HG03135 (cell line): Measurements from ENCODE around the gene RSPO1.
"Not testable (repeated sequence)": the region's sequence is repeated elsewhere in the genome, so short reads cannot be mapped to it uniquely, and the experiment has no call there.

Source experiments
- ATAC-seq: cut with Tn5 transposase; IDR thresholded peaks from one replicate; pipeline ENCODE4 v1.9.1; 2021; ENCODE audit warnings: mild to moderate bottlenecking, moderate library complexity; ENCODE audit not compliant: unreplicated experiment

RSPO1 gene

DNA sequence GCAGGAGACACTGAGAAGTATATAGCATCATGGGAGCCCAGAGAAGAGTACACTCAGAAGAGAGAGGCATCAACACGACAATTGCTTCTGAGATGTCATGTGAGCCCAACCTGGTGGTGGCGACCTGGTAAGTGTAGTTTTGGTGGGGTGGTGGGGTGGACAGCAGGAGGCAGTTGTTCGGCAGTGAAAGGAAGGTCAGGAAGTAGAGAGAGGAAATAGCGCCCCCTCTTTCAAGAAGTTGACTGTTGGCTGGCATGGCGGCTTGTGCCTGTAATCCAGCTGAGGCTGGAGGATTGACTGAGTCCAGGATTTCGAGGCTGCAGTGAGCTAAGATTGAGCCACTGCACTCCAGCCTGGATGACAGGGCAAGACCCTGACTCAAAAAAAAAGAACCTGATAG lies 12.6 kb downstream of the RSPO1 start:
- no peak for ATAC-seq

DNA sequence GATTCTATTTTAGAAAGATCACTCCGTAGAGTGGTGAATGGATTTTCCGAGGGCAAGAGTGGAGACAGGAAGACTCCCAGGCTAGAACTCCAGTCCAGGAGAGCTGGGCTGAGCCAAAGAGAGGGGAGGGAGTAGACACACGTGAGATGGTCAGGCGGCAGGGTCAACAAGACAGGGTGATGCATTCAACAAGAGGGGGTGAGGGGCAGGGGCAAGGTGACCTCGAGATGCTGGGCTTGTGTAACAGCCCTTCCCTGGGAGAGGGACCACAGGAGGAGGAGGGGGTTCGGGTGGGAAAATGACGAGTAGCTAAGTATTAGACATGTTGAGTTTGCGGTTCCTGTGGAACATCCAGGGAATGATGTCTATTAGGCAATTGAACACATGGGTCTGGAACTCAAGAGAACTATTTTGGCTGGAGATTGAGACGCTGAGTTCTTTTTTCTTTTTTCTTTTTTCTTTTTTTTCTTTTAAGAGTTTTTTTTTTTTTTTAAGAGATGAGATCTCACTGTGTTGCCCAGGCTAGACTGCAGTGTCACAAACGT lies 13.3 kb downstream of the RSPO1 start:
- no peak for ATAC-seq

DNA sequence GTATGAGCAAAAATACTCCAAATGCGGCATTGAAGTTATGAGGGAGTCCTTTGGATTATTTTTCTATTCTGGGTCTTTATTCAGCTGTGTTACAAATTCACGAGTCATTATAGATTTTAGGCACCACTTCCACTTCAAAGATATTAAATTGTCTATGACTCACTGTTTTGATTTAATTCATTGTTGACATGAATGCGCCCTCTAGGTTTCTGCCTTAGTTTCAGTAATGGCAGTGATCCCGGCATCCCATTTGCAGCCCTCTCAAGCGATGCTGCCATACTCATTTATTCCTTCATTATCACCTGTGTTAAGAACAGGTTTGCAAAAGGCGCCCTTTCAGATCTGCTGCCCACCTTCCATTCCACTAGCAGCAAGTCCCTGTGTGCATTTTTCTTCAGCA lies 14.0 kb downstream of the RSPO1 start:
- no peak for ATAC-seq

DNA sequence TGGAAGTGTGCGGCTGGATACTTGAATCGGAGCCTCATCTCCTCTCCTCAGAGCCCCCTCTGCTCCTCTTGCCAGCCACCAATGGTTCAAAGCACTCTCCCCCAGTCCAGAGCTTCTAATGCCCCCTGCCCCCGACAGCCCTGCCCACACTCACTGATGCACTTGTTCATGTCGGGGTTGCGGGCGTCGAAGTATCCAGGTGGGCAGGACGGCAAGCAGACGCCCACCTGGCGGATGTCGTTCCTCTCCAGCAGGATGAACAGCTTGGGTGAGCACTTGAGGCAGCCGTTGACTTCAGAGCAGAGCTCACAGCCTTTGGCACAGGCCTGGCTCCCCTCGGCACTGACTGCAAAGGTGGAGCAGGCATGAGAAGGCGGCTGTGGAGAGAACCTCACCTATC lies 18.4 kb downstream of the RSPO1 start:
- no peak for ATAC-seq

DNA sequence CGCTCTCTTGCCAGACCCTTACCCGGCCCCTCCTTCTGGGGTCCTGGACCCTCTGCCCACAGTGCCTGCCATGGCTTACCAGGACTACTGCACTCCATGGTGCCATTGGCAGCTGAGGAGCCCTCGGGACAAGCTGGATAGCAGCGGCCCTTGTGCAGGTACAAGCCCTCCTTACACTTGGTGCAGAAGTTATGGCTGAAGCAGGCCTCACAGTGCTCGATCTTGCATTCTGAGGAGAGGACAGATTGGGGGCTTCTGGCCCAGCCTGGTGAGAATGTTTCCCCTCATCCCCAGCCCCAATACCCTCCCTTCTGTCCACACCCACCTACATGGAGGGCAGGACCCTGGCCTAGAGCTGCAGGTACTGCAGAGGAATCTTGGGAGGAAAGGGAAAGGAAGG lies 20.6 kb downstream of the RSPO1 start:
- ATAC-seq = no peak

DNA sequence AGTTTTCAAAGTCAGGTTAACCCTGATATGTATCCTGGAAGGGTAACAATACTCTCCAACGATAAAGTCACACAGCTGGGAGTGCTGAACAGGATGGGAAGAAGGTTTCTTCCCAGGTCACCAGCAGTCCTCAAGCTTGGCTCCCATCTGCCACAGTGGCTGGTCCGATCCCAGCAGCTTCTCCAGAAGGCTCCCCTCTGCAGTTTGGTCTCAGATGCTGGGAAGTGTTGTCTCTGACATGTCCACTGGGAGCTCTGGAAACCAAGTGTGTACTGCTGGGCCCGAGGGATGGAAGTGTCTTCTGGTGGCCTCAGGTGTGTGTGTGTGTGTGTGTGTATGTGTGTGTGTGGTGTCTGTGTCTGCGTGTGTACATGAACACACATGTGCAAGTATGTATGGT lies 22.5 kb downstream of the RSPO1 start:
- no peak for ATAC-seq

DNA sequence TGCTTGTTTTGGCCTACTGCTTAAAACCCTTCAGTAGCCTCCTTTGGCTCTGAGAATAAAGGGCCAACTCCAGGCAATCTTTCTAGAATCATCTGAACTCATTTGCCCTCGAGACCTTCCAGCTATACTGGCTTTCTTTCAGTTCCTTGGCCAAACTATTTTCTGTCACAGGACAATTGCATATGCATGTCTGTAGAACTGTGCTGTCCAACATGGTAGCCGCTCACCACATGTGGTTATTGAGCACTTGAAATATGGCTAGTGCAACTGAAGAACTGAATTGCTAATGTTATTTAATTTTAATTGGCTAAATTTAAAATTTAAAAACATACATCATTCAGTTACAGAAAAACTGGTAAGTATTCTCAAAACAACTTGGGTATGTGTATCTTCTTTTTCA lies 24.7 kb downstream of the RSPO1 start:
- ATAC-seq = no peak

DNA sequence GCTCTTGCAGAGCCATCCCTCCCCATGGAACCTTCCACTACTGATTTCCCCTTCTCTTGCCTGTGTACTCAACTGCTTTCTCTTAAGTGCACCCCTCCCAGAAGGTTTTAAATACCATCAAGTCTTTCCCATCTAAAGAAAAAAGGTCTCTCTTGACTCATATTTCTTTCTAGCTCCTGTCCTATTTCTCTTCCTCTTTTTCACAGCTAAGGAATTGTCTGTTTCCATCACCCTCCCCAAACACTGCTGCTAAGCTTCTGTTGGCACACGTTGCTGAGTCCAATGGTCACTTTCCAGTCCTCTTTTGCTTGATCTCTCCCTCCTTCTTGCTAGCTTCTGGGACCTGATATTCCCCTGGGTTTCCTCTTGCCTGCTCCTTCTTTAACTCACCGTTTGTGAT lies 25.7 kb downstream of the RSPO1 start:
- no peak for ATAC-seq

DNA sequence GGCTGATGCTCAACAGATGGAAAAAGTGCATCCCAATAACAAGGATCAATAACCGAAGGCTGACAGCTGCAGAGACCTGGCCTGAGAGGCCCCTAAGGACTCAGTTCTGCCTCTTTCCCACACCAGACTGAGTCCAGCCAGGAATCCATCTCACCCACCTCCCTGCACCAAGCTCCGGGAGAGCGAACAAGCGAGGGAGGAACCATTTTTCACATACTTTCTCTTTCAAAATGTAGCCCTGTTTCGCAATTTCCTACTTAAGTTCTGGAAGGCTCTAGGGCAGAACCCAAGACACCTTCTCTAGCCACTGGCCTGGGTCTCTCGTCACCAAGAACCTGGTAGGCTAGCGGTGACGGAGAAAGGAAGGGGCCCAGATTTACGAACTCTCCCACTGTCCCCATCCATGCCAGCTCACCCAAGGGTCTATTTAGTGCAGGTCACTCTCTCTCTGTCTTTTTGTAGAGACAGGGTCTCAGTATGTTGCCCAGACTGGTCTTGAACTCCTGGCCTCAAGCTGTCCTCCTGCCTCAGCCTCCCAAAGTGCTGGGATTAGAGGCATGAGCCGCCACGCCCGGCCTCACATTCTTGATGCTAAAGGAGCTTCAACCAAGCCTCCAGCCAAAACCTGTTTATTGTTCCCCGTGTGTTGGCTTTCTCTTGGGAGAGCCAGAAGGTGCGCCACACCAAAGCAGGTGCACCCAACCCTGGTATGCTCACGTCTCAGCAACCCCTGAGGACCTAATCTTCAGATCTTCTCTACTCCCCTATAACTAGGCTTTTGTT lies 28.0 kb downstream of the RSPO1 start:
- ATAC-seq = no peak

DNA sequence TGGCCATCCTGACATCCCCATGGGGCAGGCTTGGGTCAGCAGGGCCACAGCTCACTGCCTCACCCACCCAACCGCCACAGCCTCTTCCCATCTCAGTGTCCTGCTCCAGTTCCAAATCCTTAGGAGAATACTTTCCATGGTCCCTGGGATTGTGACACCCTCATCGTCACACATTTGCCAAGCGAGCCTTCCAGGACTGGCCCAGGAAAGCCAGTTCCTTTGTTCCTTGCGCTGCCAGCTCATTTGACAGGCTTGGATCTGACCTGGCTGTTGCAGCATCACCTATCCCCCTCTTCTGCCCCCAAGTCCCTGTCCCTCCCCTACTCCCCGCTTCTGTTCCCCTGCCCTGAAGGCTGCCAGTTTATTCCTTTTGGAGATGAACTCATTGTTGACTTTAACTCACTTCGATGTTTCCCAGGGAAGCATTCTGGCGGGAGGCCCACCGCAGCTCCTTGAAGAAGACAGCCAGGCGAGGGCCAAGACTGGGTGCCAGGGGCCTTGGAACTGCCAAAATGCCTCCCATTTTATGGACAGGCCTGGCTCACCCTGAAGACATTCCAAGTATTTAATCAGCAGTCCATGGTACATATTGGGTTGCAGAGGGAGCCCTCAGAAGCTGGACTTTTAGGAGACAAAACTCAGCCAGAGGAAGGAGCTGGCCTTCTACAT lies 28.8 kb downstream of the RSPO1 start:
- ATAC-seq = no peak

DNA sequence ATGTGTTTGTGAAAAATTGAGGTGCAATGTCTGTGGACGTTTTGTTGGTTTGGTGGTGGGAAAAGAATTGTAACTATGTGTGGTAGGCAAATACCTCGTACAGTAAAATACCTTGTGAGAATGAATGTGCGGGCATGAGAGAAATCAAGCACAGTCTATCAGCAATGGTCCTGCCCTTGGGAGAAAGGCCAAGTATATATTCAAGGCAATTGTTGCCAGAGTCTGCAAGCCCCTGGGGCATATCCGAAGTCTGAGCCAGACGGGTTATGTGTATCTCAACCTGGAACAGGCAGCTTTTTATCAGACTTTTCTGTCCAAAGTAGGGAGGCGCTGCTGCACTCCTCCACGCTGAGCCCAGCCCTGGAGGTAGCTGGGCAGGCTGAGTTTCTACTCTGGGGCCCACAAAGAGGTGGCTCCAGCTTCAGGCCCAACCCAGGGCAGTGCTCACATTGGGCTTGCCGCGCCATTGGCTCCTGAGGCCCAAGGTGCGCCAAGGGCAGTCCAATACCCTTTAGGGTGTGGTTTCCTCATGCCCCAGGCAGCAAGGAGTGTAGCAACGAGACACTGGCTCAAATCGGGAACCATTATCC lies 29.5 kb downstream of the RSPO1 start:
- no peak for ATAC-seq

DNA sequence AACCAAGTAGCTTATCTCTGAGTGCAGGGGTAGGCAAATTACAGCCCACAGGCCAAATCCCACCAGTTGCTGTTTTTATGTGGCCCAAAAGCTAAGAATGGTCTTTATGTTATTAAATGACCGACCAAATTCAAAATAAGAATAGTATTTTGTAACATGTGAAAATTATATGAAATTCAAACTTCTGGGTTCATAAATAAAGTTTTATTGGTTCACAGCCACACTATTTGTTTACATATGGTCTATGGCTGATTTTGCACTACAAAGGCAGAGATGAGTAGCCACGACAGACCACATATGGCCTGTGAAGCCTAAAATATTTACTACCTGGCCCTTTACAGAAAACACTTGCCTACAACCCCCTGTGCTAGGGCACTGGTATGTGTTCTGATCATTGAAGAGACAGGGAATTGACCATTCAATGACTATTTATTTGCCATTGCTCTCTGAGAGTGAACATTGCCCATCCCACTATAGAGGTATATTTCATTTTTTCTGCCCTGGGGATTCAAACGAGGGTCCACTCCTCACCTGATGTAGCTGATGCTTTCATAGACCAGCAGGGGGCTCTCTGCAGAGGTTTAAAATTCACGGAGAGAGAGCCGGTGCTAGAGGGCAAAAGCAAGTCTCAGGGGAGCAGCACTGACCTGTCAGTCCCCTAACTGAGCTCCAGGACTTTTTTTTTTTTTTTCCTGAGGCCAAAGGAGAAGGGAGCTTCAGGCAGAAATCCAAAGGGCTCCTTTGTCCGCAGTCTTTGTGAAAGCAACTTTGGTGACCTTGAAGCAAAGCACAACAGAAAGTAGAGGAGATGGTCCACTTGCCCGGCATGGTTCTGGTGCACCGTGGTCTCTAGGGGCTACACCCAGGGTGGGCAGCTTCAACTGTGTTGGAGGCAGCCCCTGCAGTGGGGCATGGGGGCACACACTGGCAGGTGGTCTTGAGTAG lies 31.7 kb downstream of the RSPO1 start:
- no peak for ATAC-seq

DNA sequence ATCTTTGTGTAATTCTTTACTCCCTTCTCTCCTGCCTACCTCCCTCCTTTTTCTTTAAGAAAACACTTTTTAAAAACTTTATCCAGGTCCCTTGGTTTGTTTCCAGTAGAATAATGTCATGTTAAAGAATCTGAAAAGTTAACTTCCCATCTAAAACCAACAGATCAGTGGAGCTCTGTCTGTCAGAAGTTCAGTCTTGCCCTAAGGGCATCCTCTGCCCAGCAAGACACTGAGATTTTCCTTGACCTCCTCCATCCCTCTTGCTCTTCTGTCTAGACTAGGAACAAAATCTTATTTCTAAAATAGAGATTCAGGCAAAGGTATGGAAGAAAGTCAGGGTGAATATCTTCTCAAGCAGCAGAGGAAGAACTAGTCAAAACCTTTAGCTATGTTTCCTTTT lies 33.3 kb downstream of the RSPO1 start:
- ATAC-seq = no peak

DNA sequence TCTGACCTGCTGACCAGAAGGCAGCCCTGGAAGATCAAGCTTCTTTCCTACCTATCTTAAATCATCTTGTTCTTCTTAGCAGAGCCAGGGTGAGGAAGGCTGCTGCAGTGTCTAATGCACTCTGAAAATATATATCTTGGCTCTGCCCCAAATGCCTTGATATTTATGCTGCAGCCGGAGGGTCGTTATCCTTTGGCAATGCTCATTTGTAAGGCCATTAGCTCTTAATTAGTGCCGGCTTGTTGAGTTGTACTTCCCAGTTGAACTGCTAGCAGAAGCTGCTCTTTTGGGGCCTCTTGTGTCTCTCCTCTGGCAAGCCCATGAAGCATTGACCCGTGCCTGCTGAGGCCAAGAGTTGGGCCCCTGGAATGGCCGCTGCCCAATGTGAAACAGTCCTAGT lies 34.8 kb downstream of the RSPO1 start:
- no peak for ATAC-seq

DNA sequence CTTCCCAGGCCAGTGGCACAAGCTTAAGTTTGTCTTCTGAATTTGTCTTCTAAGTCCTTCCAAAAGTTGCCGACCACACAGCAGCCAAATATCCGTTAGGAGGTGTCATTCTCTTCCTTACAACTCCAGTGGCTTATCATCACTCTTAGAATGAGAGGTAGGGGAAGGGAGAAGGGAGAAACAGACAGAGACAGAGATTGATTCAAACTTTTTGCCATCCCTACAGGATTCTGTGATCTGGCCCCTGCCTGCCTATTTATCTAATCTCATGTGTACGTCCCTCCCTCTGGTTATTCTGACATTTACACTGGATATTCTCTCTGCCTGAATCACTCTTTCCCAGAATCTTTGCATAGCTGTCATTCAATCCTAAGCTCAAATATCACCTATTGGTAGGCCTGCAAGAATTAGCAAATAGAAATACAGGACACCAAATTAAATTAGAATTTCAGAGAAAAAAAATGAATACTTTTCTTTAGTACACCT lies 38.5 kb downstream of the RSPO1 start:
- no peak for ATAC-seq

DNA sequence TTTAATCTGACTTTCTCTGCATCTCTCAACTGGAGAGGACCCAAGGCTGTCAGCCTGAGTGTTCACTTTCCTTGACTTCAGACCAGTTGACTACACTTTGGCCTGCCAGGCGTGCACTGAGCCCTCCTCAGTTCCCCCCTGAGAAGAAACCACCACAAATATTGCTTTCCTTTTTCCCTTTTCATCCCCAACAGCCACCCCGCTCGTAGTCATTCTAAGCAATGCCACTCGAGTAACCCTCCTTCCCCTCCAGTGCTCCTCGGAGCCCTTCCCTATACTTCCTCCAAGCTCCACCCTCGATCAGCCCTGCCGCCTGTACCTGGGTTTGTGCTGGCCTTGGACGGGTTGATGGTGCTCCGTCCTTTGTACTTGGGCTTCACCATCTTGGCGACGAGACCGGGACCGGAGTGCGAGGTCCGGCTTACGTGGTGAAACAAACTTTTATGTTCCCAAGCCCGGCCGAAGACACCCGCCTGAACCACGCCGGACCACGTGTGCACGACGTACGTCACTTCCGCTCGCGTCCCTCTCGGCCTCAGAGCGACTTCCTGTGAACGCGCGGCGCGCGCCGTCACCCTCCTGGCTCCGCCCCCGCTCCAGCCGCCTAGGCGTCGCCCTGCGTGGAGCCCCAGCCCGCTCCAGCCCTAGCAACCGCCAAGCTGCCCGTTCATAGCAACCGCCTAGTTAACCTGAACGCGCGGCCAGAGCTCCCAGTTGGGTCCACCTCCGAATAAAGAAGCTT lies 39.1 kb downstream of the RSPO1 start, which contains the start of gene GNL2:
Gene GNL2 (minus strand): TSS at position 498 of the 742 bp plus-strand sequence. CDS start 115 bp downstream, at position 383.
- peak; percentile 93 for ATAC-seq

DNA sequence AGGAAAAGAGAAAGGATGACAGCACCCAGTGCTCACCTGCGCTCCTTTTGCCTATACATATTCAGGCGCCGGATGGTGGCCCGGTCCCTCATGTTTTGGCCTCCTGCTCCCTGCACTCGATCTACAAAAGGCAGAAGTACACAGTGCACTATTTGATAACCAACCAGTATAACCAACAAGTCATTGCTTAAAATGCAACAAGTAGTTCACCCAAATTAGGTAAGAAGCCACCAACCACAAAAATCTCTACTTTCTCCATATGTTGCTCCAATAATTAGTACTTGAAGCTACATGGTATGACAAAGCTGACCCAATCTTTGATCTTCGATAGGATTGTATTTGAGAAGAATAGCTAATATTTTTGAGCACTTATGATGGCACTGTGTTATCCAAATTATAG lies 41.0 kb downstream of the RSPO1 start:
- no peak for ATAC-seq

DNA sequence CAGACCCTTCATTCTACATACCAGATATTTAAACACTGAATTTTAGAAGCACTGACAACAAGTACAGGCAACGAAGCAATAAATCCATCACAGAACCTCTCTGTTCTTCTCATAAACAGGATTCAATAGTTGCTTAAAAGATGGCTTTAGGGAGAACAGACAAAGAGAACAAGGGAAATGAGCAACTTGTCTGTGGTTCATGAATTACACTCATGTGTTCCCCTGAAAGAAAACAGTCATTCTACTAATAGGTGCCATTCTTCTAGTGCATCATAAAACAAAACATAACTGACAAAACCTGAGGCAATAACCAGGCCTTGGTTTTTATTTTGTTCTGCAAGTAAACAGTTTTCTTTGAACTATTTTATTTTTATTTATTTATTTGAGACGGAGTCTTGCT lies 45.8 kb downstream of the RSPO1 start:
- ATAC-seq = no peak

DNA sequence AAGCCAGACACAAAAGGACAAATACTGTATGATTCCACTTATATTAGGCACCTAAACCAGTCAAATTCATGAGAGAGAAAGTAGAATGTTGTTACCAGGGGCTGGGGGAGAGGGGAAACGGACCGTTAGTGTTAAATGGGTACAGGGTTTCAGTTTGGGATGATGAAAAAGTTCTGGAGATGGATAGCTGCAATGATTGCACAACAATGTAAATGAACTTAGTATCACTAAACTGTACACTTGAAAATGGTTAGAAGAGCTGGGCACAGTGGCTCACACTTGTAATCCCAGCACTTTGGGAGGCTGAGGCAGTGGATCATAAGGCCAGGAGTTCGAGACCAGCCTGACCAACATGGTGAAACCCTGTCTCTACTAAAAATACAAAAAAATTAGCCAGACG lies 50.1 kb downstream of the RSPO1 start:
- not testable (repeated sequence) for ATAC-seq

DNA sequence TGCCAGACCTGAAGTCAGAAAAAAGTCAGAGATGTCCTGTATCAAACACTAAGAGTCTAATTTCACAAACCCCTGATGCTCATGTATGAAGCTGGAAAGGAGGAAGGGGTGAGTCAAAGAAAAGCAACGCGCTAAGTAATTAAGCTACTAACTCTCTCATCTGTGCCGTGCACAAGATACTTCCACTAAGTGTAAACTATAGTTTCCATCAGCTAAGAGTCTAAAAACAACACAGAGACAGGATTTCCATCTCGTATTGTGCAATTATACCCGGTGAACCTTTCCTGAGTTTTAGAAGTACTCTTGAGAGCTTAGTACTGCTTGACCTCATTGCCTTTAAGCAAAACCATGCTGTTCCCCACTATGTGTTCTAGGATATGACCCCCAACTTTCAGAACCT lies 59.0 kb downstream of the RSPO1 start:
- no peak for ATAC-seq
